GM19193 (cell line): Measurements from ENCODE around the gene WEE2.

Experiments
- POLR2A ChIP-seq: IDR thresholded peaks from 4 replicates; pipeline ENCODE4 v1.6.1; 2011; ENCODE audit not compliant: insufficient read depth, insufficient read length; ENCODE audit errors: extremely low read depth

WEE2 gene

DNA sequence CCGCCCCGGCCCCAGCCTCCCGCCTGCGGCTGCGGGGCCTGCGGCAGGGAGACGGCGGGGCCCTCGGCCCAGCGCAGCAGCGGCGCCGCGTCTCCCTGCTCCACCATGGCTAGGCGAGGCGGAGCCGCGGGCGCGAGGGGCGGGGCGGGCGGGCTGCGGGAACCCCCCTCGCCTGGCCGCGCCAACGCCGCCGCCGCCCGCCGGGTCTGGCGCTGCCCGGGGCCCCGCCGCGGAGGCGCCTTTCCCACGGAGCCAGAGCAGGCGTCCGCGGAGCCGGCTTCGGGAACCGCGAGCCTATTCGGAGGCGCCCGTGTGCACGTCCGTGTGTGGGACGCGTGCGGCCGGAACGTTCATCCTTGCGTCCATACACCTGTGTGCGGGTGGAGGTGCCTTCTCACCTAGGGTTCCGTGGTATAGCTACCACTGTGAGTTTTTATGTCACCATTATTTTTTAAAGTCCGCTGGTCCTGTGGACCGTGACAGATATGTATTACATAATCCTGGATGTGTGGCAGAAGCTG lies 6.0 kb upstream of the WEE2 start, which contains the start of gene DENND11:
TSS of gene DENND11 (minus strand) at position 120 of the 521 bp plus-strand sequence. CDS start at position 107, 13 bp downstream.
- TF ChIP-seq POLR2A = peak; percentile 53

DNA sequence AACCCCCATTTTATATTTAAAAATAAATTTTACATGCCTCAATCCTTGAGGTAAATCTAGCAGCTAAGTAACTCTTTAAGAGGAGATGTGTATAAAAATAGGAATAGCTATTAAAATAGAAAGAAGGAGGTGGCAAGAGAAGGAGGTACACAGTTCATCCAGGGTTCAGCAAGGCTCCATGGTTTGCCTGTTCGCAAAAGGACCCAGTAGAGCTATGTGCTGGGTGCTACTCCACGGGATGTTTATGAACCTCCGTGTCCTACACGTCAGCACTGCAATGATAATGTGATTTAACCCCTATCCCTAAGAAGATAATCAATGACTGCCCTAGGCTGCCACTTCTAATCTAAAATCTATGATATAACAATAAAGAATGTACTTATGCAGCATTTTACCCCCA lies 5.3 kb upstream of the WEE2 start:
- TF ChIP-seq POLR2A = no peak

DNA sequence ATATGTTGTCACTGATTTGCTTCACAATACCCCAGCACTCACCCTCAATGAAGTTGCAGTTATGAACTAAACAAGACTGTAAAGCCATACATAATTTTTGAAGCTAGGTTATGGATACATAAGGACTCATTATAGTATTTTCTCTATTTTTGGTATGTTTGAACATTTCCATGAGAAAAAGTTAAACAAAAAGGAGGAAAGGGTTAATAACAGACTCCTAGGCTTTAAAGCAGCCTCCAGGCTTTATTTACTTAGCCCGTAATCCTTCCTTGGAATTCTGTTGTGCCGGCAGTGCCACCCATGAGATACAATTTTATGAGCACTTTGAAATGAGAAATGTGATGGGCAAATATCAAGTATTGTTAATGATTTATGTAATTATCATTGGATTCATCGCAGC lies 4.0 kb upstream of the WEE2 start:
- no peak for TF ChIP-seq POLR2A

DNA sequence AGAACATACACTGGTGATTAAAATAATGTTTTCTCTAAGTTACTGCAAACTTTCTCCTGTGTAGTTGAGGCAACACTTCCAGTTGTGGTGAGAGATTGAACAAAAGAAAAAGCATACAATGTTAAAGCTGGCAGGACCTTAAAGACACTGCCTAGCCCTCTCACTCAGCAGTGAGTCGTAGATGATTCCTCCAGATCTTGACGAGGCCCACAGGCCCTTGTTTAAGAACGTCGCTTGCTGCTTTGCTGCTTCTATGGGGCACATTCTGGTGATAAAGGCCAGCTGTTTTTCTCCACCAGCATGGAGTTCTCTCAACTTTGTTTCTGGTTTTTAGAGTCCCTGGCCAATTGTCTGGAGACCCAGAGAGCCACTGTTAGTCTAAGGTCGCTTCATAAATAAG lies 3.4 kb upstream of the WEE2 start:
- no peak for TF ChIP-seq POLR2A

DNA sequence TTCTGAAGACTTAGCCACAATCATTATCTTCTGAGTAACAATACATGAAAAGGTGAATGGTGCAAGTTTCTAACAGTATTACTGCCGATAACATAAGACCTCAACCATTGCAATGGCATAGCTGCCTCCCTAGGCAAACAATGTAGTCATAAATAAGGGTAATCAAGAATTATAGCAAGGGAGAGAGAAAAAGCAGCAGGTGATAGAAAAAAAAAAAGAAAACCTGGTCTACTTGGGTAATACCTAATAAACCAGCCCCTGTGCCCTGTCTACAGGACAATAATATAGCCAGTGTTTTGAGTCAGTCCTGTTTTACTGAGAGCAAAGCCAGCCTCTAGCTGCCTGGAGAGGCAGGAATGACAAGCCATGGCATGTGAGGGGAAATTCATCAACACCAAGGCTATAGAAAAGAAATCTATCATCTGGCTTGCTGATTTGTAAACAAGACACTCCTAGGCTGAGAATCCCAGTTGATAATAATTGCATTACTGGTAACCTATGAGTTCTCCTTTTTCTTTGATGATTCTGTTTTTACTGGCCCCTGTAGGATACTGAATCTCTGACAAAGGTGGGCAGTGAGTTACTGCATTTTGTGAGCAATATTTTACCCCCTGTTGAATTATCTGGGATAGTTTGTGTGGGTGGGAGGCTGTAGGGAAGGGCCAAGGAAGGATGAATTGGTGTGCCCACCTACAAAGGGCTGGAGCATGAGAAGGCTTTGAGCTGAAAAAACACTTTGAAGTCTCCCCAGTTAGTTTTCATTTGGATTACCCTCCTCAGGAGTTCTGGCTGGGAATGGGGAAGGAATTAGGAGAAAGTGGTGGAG lies 1.7 kb upstream of the WEE2 start:
- TF ChIP-seq POLR2A = no peak

DNA sequence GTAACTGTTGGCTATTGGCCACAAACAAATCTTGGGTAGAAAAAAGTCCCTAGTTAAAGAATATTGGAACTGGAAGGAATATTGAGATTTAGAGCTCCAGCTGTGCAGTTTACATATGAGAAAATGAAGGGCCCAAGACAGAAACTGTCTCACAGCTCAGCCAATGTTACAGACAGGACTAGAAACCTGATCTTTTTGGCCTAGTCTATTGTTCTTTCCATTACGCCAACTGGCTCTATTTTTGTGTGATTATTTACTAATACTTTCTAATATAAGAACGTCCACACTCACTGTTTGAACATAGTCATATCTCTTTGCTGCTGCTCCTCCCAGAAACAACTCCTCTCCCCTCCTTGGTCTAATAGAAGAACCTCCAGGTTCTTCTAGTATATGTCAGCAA lies 1.2 kb downstream of the WEE2 start:
- TF ChIP-seq POLR2A = no peak

DNA sequence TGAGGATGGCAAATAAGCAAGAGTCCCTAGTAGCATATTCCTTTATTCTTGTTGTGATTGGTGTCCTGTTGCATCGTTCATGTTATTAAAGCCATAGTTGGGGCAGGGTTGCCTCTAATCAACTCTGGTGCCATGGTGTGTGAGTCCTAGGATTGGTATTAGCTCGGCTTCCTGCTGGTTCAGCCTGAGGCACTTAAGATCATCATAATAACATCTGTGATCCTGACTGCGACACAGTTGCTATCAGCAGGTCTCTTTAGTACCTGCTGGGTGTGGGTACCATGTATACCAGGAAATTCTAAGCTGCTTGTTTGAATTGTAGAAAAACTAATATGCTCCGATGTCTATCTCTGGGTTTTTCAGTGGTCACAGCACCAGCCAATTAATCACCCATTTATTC lies 1.6 kb downstream of the WEE2 start:
- TF ChIP-seq POLR2A = no peak

DNA sequence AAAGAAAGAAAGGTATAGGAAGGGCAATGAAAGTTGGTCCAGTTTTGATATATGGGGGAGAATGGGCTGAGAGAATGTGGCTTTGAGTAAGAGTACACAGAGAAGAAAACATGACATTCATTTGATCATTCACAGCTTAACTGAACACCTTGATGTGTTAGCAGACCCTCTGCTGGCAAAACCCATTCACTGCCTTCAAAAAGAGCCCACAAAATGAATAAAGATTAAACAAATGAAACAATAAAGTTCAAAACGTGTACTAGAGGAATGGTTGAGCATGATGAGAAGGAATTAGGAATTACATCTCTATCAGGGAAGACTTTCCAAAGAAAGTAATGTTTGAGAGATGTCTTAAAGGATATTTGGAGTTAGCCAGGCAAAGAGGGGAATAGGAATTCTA lies 2.1 kb downstream of the WEE2 start:
- TF ChIP-seq POLR2A = no peak

DNA sequence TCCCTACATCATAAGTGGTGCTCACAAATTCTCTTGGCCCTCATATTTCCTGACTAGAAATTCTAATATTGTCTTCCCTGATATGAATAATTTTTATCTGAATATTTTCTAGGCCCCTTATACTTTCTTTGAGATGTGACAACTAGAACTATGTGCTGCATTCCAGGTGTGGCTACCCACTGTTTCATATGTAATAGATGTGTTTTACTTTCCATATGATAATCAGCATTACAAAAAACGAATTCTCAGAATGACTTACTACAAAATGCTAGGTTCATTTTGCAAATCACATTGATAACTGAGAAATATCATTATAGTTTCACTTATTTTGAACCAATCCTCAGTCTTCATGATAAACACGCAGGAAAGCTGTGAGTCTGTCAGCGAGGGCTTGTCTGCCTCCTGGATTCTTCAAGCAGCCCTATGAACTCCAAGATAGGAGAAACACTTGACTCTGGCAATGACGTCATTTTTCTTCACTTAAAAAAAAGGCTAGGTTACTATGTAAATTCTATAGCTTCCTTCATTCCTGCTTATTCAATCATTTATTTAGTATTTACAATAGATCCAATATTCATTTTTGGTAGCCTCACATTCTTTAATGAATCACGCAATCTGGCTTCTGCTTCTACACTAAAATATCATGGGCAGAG lies 4.6 kb downstream of the WEE2 start:
- no peak for TF ChIP-seq POLR2A

DNA sequence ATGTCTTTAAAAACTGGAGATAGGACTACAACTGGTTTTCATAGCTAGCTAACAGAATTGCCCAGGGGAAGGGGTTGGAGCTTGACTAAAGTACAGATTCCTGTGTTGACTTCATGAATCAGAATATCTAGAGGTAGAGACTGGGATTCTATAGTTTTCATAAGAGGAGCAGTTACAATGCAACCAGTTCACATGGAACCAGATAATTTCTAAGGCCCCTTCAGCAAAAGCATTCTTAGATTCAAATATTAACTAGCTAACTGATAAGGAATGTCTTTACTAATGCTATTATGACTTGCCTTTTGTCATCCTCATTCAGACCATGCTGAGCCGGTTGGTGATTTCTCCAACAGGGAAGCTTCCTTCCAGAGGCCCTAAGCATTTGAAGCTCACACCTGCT lies 5.7 kb downstream of the WEE2 start:
- no peak for TF ChIP-seq POLR2A

DNA sequence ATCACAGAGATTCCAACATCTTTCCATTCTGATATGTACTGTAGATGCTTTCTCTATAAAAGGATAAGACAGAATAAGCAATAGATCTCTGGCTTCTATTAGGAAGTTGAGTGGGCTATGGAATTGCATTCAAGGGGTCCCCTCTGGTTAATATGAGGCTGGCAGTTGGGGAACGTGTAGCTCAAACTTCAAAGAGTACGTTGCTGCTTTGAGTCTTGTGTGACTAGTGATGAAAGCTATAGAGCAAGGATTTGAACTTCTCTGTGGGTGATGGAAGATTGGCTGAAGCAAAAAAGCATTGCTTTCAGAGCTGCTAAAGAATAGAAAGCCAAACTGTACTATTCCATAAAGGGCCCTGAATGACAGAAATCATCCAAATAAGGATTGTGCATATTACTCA lies 6.4 kb downstream of the WEE2 start:
- TF ChIP-seq POLR2A = no peak

DNA sequence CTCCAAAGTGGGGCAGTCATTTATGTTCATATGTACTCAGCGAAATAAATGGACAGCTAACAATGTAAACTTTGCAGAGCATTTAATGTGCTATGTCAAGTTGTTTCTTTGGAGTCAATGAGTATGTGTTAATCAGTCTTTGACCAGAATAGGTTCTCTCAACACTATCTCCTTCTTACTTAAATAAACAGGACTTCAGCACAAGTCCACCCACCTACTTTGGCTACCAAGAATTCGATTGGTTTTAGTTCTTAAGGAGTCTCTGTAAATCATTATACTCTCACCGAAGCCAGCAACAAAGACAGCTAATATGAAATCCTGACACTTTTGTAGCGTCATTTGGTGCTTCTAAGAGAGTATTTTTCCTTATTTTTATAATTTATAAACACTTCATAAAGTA lies 6.9 kb downstream of the WEE2 start:
- TF ChIP-seq POLR2A = no peak

DNA sequence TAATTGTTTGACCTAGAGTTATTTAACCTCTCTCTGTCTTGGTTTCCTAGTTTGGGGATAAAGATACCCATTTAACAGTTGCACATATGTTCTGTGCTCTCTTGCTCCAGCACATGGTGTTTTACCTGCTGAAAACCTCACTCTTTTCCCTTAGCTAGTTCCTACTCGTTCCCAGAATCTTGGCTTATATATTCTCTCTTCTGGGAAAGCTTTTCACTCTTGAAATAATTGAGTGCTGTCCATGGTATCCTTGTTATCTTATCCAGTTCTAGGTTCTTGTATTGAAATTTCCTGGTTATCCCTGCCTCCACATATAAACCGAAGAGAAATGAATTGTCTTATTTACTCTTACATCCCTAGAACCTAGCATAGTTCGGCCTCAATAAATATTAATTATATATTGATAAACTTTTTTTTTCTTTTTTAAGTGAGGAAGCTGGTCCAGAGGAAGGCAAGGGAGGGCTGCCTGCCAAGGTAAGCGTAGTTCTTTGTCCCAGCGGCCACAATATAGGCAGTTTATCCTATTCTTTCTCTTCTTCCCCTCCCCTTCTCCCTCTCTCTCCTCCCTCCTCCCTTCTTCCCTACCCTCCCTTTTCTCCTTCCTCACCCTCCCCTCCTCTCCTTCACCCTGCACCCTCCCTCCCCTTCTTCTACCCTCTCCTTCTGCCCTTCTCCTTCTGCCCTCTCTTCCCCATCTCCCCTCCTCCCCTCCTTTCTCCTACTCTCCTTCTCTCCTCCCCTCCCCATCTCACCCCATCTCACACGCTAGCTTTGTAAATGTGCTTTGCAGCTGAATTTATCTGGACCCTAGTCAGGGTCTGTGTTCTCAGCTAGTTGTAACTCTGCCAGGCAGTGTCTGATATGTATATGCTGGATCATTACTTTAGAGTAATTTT lies 7.9 kb downstream of the WEE2 start:
- TF ChIP-seq POLR2A = no peak

DNA sequence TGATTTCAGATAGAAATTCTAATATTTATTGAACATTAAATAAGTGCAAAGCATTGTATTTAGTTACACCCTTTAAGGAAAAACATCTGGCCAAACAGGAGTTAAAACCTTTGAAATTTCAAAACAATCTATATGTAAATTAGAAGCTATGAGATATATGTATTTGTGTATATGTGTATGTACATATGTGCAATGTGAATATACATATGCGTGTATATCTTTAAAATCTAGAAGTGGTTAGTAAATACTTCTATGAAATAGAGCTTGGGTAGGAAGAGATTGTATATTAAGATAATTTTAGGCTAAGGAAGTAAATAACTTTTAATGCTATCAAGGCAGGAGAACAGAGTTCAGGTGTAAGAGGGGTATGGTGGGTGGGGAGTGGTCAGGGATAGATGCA lies 9.3 kb downstream of the WEE2 start:
- TF ChIP-seq POLR2A = no peak

DNA sequence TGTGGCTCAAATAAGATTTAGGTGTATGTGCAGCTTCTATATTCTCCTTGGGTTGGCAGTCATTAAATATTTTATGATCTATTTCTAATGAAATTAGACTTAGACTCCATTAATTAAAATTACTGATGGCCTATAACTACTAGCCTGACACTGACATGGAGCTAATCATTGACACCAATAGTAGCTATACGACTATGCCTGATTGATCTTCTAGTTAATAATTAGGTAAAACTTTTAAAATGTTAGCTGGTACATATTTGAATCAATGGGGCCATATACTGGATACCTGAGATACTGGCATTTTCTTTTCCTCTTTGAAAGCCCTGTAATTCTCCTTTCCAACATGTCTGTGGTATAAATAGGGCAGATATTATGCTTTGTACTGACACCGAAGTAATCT lies 14.4 kb downstream of the WEE2 start:
- no peak for TF ChIP-seq POLR2A
